Coronary artery (tissue), 2 donors: ENCODE measurements around the gene EPB41L2.
"Not testable (repeated sequence)": the region's sequence is repeated elsewhere in the genome, so short reads cannot be mapped to it uniquely, and the experiment has no call there.

Experiments
- DNase-seq: peaks from one replicate; pipeline ENCODE4 v3.0.0-alpha.2; 2017; ENCODE audit warnings: low spot score
- H3K27ac ChIP-seq, 2 donors: fragments of 200-600 bp; sonication (generic); one replicate each; pipeline ENCODE4 v1.5.1; 2016 to 2019
- H3K4me3 ChIP-seq: fragments of 200-600 bp; sonication (generic); 2 replicates; pipeline ENCODE4 v1.5.1; 2016; ENCODE audit warnings: mild to moderate bottlenecking, moderate library complexity
- TF ChIP-seq, protein P1 (sequence below): fragments of 200-600 bp; sonication (generic); IDR thresholded peaks from one replicate; pipeline ENCODE4 v1.5.1; 2019; ENCODE audit warnings: antibody characterized with exemption

The EPB41L2 gene

DNA sequence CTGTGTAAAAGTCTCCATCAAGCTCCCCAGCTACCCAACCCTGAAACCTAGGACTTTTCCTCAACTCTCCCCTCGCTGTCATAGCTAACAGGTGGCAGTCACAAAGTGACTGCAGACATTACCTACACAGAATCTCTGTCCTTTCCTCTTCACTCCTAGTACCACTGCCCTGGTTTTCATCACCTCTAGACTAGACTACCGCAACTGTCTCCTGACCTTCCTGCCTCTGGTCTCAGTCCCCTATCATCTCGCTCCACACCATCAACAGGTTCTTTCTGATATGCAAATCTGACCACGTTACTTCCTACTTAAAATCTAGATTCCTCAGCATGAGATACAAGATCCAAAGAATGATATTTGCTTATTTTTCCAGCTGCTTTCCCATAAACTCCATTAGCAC lies 142.1 kb downstream of the EPB41L2 start:
- TF ChIP-seq, protein P1, sequence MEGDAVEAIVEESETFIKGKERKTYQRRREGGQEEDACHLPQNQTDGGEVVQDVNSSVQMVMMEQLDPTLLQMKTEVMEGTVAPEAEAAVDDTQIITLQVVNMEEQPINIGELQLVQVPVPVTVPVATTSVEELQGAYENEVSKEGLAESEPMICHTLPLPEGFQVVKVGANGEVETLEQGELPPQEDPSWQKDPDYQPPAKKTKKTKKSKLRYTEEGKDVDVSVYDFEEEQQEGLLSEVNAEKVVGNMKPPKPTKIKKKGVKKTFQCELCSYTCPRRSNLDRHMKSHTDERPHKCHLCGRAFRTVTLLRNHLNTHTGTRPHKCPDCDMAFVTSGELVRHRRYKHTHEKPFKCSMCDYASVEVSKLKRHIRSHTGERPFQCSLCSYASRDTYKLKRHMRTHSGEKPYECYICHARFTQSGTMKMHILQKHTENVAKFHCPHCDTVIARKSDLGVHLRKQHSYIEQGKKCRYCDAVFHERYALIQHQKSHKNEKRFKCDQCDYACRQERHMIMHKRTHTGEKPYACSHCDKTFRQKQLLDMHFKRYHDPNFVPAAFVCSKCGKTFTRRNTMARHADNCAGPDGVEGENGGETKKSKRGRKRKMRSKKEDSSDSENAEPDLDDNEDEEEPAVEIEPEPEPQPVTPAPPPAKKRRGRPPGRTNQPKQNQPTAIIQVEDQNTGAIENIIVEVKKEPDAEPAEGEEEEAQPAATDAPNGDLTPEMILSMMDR = no peak
- no peak for DNase-seq
- Histone ChIP-seq H3K27ac (no peak overlapping the region), H3K4me3 (no peak overlapping the region)

- H3K27ac ChIP-seq = no peak overlapping the region
- H3K4me3 ChIP-seq = no peak overlapping the region
- DNase-seq = no peak
- TF ChIP-seq, protein P1 = no peak
These were observed 144.9 kb downstream of the EPB41L2 start for GRCh38 chr6:130918171-130918570.

DNA sequence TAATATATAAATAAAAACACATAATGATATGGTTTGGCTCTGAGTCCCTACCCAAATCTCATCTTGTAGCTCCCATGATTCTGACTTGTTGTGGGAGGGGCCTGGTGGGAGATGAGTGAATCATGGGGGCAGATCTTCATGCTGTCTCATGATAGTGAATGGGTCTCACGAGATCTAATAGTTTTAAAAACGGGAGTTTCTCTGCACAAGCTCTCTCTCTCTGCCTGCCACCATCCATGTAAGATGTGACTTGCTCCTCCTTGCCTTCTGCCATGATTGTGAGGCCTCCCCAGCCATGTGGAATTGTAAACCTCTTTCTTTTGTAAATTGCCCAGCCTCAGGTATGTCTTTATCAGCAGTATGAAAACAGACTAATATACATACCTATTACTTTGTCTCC lies 147.4 kb downstream of the EPB41L2 start:
- not testable (repeated sequence) for DNase-seq, H3K27ac ChIP-seq, H3K4me3 ChIP-seq

DNA sequence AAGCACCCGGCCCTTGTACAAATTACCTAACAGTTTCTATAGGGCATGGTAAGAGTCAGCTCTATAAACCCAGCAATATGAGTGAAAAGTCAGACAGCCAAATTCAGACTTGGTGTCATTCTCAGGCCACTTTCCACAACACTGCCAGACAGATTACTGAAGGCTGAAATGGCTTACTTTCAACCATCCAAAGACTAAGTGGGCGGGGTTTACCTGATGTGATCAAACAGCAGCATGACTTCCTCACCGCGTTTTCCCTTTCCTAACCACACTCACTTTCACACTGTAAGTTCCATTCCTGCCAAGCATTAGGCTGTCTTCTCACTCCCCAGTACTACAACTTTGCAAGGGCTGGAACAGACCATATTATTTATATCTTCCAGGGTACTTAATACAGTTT lies 149.9 kb downstream of the EPB41L2 start:
- TF ChIP-seq, protein P1 = no peak
- no peak overlapping the region for H3K27ac ChIP-seq
- no peak for DNase-seq
- no peak overlapping the region for H3K4me3 ChIP-seq

GRCh38 chr6:130912434-130912833 lies 150.6 kb downstream of the EPB41L2 start:
- no peak overlapping the region for H3K27ac ChIP-seq
- DNase-seq = no peak
- no peak overlapping the region for H3K4me3 ChIP-seq
- TF ChIP-seq, protein P1 = no peak

GRCh38 chr6:130908958-130909357 lies 154.1 kb downstream of the EPB41L2 start:
- TF ChIP-seq, protein P1 = no peak
- Histone ChIP-seq H3K27ac (no peak overlapping the region), H3K4me3 (no peak overlapping the region)
- no peak for DNase-seq

DNA sequence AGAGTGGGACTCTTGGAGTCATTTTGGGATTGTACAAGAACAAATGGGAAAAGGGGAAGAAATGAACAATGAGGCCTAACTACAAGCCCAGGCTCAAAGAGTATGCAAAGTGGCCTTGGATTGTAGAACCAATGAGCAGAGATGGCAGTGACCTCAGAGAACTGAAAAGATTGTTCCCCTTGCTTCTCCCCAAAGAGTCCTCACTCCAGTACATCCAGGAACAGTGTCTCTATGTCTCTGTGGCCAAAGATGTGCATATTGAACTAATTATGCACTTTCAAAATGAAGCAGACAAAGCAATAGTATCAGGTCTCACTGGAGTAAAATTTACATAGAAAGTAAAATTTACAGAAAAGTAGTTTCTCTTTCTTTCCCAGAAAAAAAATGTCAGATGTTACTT lies 154.9 kb downstream of the EPB41L2 start:
- Histone ChIP-seq H3K27ac (no peak overlapping the region), H3K4me3 (no peak overlapping the region)
- TF ChIP-seq, protein P1 = no peak
- DNase-seq = no peak

GRCh38 chr6:130907687-130908086 lies 155.4 kb downstream of the EPB41L2 start:
- H3K4me3 ChIP-seq = no peak overlapping the region
- no peak overlapping the region for H3K27ac ChIP-seq
- TF ChIP-seq, protein P1 = no peak
- DNase-seq = no peak
